GM13977 (cell line): ENCODE results near the gene ATP5F1A.

ENCODE experiments used
- DNase-seq: peaks from one replicate; pipeline ENCODE4 v3.0.0; 2012; ENCODE audit warnings: low spot score
- in situ Hi-C: fragments of 300-500 bp; cut with MboI; formaldehyde crosslinking; loops from one replicate; pipeline ENCODE4 v1.12.0; 2022; ENCODE audit warnings: low sequenced_read_pairs, low pct_unique_long_range_greater_than_20kb, mixed read lengths, inconsistent platforms; ENCODE audit not compliant: unreplicated experiment
- TF ChIP-seq, protein P1 (sequence below): IDR thresholded peaks from 2 replicates; pipeline ENCODE4 v1.5.1; 2012; ENCODE audit warnings: mild to moderate bottlenecking, control low read depth; ENCODE audit not compliant: insufficient read depth; ENCODE audit errors: extremely low read depth, missing control alignments

ATP5F1A gene

DNA sequence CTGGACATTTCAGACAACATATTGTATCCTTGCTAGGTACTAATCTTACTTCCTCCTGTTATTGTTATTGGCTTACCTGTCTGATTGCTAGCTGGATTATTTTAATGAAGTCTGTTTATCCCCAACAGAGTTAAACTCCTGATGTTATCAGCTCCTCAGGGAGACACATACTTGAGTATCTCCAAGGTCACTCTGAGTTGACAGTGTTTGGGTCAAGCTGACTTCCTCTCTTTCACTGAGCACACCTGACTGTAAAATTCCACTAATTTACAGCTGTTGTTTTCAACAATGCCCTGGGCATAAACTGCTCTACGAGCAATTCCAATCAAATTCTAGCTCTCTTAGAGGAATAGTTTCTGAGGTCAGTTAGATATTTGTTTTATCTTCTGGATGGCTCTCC, 15.7 kb upstream of the ATP5F1A start:
- no peak for DNase-seq
- in situ Hi-C loops = no loop called here
- TF ChIP-seq, protein P1, sequence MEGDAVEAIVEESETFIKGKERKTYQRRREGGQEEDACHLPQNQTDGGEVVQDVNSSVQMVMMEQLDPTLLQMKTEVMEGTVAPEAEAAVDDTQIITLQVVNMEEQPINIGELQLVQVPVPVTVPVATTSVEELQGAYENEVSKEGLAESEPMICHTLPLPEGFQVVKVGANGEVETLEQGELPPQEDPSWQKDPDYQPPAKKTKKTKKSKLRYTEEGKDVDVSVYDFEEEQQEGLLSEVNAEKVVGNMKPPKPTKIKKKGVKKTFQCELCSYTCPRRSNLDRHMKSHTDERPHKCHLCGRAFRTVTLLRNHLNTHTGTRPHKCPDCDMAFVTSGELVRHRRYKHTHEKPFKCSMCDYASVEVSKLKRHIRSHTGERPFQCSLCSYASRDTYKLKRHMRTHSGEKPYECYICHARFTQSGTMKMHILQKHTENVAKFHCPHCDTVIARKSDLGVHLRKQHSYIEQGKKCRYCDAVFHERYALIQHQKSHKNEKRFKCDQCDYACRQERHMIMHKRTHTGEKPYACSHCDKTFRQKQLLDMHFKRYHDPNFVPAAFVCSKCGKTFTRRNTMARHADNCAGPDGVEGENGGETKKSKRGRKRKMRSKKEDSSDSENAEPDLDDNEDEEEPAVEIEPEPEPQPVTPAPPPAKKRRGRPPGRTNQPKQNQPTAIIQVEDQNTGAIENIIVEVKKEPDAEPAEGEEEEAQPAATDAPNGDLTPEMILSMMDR = no peak

DNA sequence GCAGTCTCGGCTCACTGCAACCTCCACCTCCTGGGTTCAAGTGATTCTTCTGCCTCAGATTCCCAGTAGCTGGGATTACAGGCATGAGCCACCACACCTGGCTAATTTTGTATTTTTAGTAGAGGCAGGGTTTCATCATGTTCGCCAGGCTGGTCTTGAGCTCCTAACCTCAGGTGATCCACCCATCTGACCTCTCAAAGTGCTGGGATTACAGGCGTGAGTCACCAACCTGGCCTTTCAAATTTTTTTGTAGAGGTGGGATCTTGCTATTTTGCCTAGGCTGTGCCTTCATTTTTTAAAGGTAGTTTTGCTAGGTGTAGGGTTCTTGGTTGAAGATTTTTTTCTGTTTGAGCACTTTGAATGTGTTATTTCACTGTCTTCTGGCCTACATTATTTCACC, 12.3 kb upstream of the ATP5F1A start:
- no peak for DNase-seq
- in situ Hi-C loops = no loop called here
- TF ChIP-seq, protein P1 = no peak

DNA sequence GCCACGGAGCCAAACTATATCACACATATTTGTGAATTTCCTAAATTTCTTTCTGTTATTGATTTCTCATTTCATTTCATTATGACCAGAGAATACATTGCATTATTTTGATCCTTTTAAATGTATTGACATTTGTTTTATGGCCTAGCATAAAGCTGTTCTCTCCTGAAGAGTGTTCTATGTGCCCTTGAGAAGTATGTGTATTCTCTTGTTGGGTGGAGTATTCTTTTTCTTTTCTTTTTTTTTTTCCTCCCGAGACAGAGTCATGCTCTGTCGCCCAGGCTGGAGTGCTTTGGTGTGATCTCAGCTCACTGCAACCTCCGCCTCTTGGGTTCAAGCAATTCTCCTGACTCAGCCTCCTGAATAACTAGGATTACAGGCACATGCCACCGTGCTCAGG, 11.3 kb upstream of the ATP5F1A start:
- no peak for DNase-seq
- in situ Hi-C loops = no loop called here
- TF ChIP-seq, protein P1 = no peak

DNA sequence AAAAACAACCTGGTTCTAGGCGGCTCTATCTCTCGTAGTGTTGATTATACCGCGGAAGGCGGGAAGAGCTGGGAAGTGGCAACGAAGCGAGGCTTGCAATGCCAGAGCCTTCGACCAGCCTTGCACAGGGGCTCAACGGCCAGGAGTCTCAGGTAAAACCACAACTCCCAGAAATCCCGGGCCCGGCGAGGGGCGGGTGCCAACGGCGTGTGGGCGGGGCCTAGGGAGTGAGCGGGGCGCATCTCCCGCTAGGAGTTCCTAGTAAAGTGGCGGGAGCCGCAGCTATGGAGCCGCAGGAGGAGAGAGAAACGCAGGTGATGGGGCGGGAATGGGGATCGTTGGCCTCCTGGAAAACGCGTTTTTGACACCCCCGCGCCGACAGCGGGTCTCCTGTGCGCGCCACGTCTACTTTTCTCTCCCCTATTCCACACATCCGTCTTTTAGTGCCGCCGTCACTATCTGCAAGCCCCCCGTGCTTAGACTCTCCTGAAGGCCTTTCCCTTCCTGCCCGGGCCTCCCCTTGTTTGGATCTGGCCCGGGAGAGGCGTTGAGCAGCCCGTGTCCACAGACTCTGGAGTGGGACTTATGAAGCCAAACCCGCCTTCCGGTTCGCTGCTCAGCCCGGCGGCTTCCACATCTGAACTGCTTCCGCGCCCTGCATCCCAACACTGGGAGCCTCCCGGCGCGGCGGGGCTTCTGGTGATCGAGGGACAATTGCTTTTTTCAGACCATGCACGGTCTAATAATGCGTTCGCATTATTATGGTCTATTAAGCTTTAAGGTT, 6.2 kb upstream of the ATP5F1A start, which contains the start of gene HAUS1:
TSS of gene HAUS1 (plus strand) at position 258 of the 784 bp plus-strand sequence. CDS start at position 285, 27 bp downstream.
- TF ChIP-seq, protein P1 = no peak
- in situ Hi-C loops = no loop called here
- peak; percentile 81 for DNase-seq

DNA sequence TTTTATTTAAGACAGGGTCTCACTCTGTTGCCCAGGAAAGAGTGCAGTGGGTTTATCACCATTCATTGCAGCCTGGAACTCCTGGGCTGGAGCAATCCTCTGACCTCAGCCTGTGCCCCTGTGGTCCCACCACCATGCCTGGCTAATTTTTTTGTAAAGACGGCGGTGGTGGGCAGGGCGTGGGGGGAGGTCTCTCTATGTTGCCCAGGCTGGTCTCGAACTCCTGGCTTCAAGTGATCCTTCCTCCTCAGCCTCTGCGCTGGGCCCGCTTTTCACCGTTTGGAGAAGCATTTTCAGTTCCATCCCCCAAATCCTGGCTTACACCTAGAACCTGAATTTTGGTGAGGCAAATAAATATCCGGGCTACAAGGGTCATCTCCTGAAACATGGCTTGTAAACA, 1.4 kb upstream of the ATP5F1A start:
- in situ Hi-C loops = no loop called here
- no peak for DNase-seq
- TF ChIP-seq, protein P1 = no peak

DNA sequence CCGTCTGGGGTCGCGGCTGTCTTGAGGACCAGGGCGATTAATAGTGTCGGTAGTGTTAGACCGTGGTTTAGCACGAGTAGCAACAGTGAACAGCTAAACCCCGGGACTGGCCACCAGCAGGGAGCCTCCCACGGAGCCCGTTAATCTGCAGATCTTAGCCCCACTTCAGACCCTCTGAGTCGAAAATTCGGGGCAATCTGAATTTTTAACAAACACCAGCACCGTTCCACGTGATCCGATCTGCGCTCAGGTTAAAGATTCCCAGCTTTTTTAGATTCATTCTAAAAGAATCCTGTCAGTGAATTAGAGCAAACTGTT, 479 bp upstream of the ATP5F1A start:
- TF ChIP-seq, protein P1 = no peak
- in situ Hi-C loops = no loop called here
- no peak for DNase-seq

DNA sequence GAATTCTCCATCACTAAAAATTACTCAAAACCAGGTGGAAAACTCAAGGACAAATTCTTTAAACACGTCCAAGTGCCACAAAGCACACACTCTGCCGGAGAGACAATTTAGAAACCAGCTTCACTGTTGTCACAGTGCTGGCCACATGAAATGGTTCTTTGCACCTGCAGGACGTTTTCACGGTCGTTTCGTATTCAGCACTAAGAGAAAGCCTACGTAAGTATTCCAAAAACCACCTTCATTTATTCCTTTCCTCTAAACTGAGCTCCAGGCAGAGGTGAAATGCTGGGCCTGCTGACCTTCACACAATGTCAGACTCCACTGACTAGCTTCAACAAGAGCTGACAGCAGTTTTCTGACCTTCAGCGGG, 680 bp downstream of the ATP5F1A start:
- peak; percentile 21 for DNase-seq
- TF ChIP-seq, protein P1 = no peak
- in situ Hi-C loops = no loop called here
